ENCODE data around the gene GDF15.

GRCh38 chr19:18422530-18423191, 36.7 kb downstream of the GDF15 start:
- TF ChIP-seq, protein P1, sequence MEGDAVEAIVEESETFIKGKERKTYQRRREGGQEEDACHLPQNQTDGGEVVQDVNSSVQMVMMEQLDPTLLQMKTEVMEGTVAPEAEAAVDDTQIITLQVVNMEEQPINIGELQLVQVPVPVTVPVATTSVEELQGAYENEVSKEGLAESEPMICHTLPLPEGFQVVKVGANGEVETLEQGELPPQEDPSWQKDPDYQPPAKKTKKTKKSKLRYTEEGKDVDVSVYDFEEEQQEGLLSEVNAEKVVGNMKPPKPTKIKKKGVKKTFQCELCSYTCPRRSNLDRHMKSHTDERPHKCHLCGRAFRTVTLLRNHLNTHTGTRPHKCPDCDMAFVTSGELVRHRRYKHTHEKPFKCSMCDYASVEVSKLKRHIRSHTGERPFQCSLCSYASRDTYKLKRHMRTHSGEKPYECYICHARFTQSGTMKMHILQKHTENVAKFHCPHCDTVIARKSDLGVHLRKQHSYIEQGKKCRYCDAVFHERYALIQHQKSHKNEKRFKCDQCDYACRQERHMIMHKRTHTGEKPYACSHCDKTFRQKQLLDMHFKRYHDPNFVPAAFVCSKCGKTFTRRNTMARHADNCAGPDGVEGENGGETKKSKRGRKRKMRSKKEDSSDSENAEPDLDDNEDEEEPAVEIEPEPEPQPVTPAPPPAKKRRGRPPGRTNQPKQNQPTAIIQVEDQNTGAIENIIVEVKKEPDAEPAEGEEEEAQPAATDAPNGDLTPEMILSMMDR (IDR thresholded peaks at IDR 0.05; ENCODE audit: extremely low read depth in 1 of 2, insufficient read depth in 1 of 2, low read depth in 1 of 2, low read length in 2 of 2), result no peak
- TF ChIP-seq, protein P2, sequence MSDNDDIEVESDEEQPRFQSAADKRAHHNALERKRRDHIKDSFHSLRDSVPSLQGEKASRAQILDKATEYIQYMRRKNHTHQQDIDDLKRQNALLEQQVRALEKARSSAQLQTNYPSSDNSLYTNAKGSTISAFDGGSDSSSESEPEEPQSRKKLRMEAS (IDR thresholded peaks at IDR 0.05; ENCODE audit: insufficient read depth, insufficient read length), result no peak
- TF ChIP-seq POLR2A (IDR thresholded peaks at IDR 0.05; ENCODE audit: low read depth, low read length) (no peak), FOS (IDR thresholded peaks at IDR 0.05; ENCODE audit: borderline replicate concordance, insufficient read depth, low read length) (no peak), MYC (IDR thresholded peaks at IDR 0.05; ENCODE audit: low read depth, low read length) (no peak)

All from endothelial cell of umbilical vein (primary cell).